Transverse colon (tissue), 4 donors: ENCODE data around the gene RAP1GAP2. TPM values are rescaled to one million over a fixed set of nuclear protein-coding genes. Genes with fewer than 3 reads are reported as not detected.

ENCODE experiments used
- DNase-seq: peaks from one replicate; pipeline ENCODE4 v3.0.0-alpha.2; 2019
- H3K27ac ChIP-seq, 4 donors: fragments of 200-600 bp; sonication (generic); 2 replicates each; pipeline ENCODE4 v1.5.1; 2016 to 2018; ENCODE audit warnings: inconsistent platforms in 4 of 4
- H3K27me3 ChIP-seq: fragments of 200-600 bp; sonication (generic); 2 replicates; pipeline ENCODE4 v1.5.1; 2017; ENCODE audit warnings: inconsistent platforms
- H3K36me3 ChIP-seq, 4 donors: fragments of 200-600 bp; sonication (generic); 2 replicates each; pipeline ENCODE4 v1.5.1; 2017 to 2019; ENCODE audit warnings: inconsistent platforms in 4 of 4
- H3K4me1 ChIP-seq, 4 donors: fragments of 200-600 bp; sonication (generic); 2 replicates each; pipeline ENCODE4 v1.5.1; 2017 to 2020; ENCODE audit warnings: inconsistent platforms in 4 of 4
- H3K4me3 ChIP-seq, 4 donors: fragments of 200-600 bp; sonication (generic); 1 replicate in 1 of 4; 2 replicates in 3 of 4; pipeline versions ENCODE4 v1.5.1 to v1.6.1; 2017 to 2019; ENCODE audit warnings: inconsistent platforms in 4 of 4
- H3K9me3 ChIP-seq, 2 donors: fragments of 200-600 bp; sonication (generic); 2 replicates each; pipeline ENCODE4 v1.5.1; 2017 to 2019; ENCODE audit warnings: inconsistent platforms in 2 of 2
- EP300 ChIP-seq: sonication (generic); formaldehyde crosslinking; IDR thresholded peaks from one replicate; pipeline ENCODE4 v1.6.1; 2017; ENCODE audit warnings: antibody characterized with exemption, low read depth
- POLR2A ChIP-seq: fragments of 450-650 bp; IDR thresholded peaks from one replicate; pipeline ENCODE4 v1.6.1; 2016; ENCODE audit warnings: antibody characterized with exemption, mild to moderate bottlenecking, moderate library complexity
- POLR2AphosphoS5 ChIP-seq, 3 donors: sonication (generic); formaldehyde crosslinking; IDR thresholded peaks; one replicate each; pipeline ENCODE4 v1.6.1; 2016; ENCODE audit warnings: antibody characterized with exemption in 3 of 3
- WGBS, 2 donors: methylation state at CpG; one replicate each; pipeline ENCODE4 v1.1.5; 2018; ENCODE audit warnings: low coverage in 1 of 2; 5-methylcytosine and 5-hydroxymethylcytosine counted together
- in situ Hi-C, 4 donors: fragments of 200-750 bp; cut with MboI; loops; one replicate each; pipeline versions ENCODE4 v1.15.0 to v1.15.1; 2017; ENCODE audit warnings: low sequenced_read_pairs in 3 of 4, low pct_ligation_motif_present in 1 of 4, low pct_unique_long_range_greater_than_20kb in 1 of 4
- intact Hi-C: fragments of 100-400 bp; cut with DNase I; formaldehyde crosslinking; loops from one replicate; pipeline ENCODE4 v1.15.1; 2023; ENCODE audit warnings: low total_unique reads
- total RNA-seq, 4 donors: library from RNA; depleted of rRNA; stranded (reverse); fragments of >200 nt; gene quantifications; one replicate each; pipeline ENCODE4 v1.1.0, GENCODE V29; 2016
- TF ChIP-seq, protein P1 (sequence below), 5 experiments: fragments of 200-600 bp in 3 of 5; fragments of 450-650 bp in 2 of 5; sonication (generic) in 3 of 5; IDR thresholded peaks; 1 replicate in 2 of 5; 2 replicates in 3 of 5; pipeline ENCODE4 v1.5.1; 2016 to 2017; ENCODE audit warnings: antibody characterized with exemption in 5 of 5, inconsistent platforms in 3 of 5, mild to moderate bottlenecking in 2 of 5, moderate library complexity in 1 of 5

RAP1GAP2 gene
- total RNA-seq, 4 donors from 2014 or later, result 23.0 to 39.6 (median 33.9) TPM

DNA sequence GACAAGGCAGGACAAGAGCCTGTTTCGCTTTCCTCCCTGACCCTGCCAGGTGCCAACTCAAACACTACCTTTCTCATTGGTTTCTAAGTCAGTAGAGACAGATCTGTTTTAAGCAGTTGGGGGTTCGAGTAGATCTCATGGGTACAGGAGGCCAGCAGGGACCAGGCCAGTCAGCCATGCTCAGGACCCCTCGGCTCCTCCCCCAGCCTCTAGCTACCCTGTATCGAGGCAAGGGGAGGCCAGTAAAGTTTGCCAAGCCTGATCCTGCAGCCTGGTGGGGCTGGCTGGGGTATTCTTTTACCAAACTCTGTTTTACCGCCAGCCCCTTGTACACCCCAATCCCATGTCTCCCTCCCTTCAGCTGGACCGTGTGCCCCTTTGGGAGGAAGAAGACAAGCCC, 240.6 kb downstream of the RAP1GAP2 start:
- DNase-seq, result no peak
- WGBS, 2 donors, result 86 to 100% methylated on average over 1 to 6 of the region's 6 CpGs
- in situ Hi-C loops, result loop anchor here in 3 of 4 donors (25.0 kb wide), 1 partner anchor 601 kb away; the partner anchor contains the start of genes CTNS (in 3 of the 3) and SHPK (in 3 of the 3)
- no peak for TF ChIP-seq POLR2A
- no peak for TF ChIP-seq EP300
- no peak for TF ChIP-seq POLR2AphosphoS5 (IDR thresholded peaks at IDR 0.05)
- TF ChIP-seq, protein P1, sequence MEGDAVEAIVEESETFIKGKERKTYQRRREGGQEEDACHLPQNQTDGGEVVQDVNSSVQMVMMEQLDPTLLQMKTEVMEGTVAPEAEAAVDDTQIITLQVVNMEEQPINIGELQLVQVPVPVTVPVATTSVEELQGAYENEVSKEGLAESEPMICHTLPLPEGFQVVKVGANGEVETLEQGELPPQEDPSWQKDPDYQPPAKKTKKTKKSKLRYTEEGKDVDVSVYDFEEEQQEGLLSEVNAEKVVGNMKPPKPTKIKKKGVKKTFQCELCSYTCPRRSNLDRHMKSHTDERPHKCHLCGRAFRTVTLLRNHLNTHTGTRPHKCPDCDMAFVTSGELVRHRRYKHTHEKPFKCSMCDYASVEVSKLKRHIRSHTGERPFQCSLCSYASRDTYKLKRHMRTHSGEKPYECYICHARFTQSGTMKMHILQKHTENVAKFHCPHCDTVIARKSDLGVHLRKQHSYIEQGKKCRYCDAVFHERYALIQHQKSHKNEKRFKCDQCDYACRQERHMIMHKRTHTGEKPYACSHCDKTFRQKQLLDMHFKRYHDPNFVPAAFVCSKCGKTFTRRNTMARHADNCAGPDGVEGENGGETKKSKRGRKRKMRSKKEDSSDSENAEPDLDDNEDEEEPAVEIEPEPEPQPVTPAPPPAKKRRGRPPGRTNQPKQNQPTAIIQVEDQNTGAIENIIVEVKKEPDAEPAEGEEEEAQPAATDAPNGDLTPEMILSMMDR (IDR thresholded peaks at IDR 0.05), result no peak
- H3K36me3 ChIP-seq, result no peaks in the 10 kb centered on the region
- no peak overlapping the region for H3K4me3 ChIP-seq
- H3K4me1 ChIP-seq, result no peaks in the 10 kb centered on the region
- no peaks in the 10 kb centered on the region for H3K9me3 ChIP-seq
- H3K27me3 ChIP-seq, result peaks cover 2% of the 10 kb centered on the region
- intact Hi-C loops, result no loop called here
- H3K27ac ChIP-seq, result no peak overlapping the region

DNA sequence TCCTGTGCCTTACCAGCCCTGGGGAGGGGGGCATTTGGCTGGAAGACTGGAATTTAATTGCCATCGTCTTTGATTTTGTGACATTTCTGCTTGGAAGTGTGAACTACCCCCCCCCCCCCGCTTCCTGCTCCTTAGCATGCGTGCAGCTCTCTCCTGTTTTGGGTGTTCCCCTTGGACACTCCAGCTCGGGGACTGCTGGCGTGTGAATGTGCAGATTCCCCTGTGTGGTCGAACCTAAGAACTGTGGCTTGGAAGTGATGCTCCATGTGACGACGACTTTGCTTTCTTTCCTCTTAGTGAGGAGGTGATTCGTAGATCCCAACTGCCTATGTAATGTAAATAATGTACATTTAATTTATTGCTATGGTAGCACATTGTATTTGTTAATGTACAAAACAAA, 241.0 kb downstream of the RAP1GAP2 start:
- 61 to 67% methylated on average over 1 to 7 of the region's 9 CpGs for WGBS, 2 donors
- H3K9me3 ChIP-seq, result no peaks in the 10 kb centered on the region
- no peaks in the 10 kb centered on the region for H3K4me1 ChIP-seq
- no peak overlapping the region for H3K4me3 ChIP-seq
- no peak overlapping the region for H3K27ac ChIP-seq
- intact Hi-C loops (no loop called here), in situ Hi-C loops (loop anchor here in 3 of 4 donors (25.0 kb wide), 1 partner anchor 600 kb away; the partner anchor contains the start of genes CTNS (in 3 of the 3) and SHPK (in 3 of the 3))
- peaks cover 2% of the 10 kb centered on the region for H3K27me3 ChIP-seq
- H3K36me3 ChIP-seq, result no peaks in the 10 kb centered on the region
- TF ChIP-seq EP300 (no peak), POLR2AphosphoS5 (IDR thresholded peaks at IDR 0.05) (no peak), POLR2A (no peak)
- TF ChIP-seq, protein P1 (IDR thresholded peaks at IDR 0.05), result no peak
- no peak for DNase-seq

DNA sequence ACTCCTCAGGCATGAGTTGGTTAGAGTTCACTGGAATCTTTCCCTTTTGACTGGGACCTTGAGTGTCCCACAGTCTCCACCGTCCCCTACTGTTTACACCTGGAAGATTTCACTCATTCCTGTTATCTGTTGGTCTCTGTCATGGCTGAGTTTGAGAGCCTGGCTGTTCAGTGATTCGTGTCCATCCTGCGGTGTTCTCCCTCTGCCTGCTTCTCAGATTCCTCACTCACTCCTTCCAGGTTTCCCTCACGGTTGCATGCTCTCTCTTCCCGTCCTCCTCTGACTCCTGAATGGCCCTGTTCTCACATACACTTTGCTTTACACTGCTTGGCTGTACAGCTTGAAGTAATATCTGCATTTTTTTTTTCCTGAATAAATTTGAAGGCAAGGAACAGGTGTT, 242.7 kb downstream of the RAP1GAP2 start:
- Histone ChIP-seq H3K4me1 (no peaks in the 10 kb centered on the region), H3K36me3 (no peaks in the 10 kb centered on the region), H3K27ac (no peak overlapping the region), H3K9me3 (peaks cover 0 to 3% of the 10 kb centered on the region in 2 donors), H3K27me3 (peaks cover 2% of the 10 kb centered on the region), H3K4me3 (no peak overlapping the region)
- DNase-seq, result no peak
- intact Hi-C loops (no loop called here), in situ Hi-C loops (loop anchor here in 3 of 4 donors (25.0 kb wide), 1 partner anchor 598 kb away; the partner anchor contains the start of genes CTNS (in 3 of the 3) and SHPK (in 3 of the 3))
- WGBS, 2 donors, result 41 to 62% methylated on average over 5 of the region's 5 CpGs
- TF ChIP-seq POLR2A (no peak), POLR2AphosphoS5 (IDR thresholded peaks at IDR 0.05) (no peak), EP300 (no peak)
- TF ChIP-seq, protein P1 (IDR thresholded peaks at IDR 0.05), result no peak

DNA sequence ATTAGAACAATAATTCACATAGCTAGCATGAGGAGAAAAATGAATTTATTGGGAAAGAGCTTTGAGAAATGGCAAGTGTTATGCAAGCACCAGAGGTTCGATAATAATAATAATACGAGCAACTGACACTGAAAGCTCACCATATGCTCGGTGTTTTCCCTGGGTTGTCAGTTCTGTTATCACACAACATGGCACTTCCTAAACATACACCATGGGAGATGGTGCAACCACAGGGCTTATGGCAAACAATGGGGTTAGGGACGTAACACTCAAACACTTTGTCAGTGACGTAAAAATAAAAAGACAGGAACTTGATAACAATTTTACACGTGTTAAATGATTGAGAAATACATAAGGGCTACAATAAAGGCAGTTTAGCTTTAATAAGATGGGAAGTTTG, 243.5 kb downstream of the RAP1GAP2 start:
- TF ChIP-seq POLR2A (no peak), POLR2AphosphoS5 (IDR thresholded peaks at IDR 0.05) (no peak), EP300 (no peak)
- TF ChIP-seq, protein P1 (IDR thresholded peaks at IDR 0.05), result no peak
- DNase-seq, result no peak
- in situ Hi-C loops, result loop anchor here in 3 of 4 donors (25.0 kb wide), 1 partner anchor 598 kb away; the partner anchor contains the start of genes CTNS (in 3 of the 3) and SHPK (in 3 of the 3)
- no peak overlapping the region for H3K4me3 ChIP-seq
- H3K27ac ChIP-seq, result no peak overlapping the region
- H3K9me3 ChIP-seq, result peaks cover 0 to 5% of the 10 kb centered on the region in 2 donors
- H3K4me1 ChIP-seq, result no peaks in the 10 kb centered on the region
- H3K36me3 ChIP-seq, result no peaks in the 10 kb centered on the region
- peaks cover 2% of the 10 kb centered on the region for H3K27me3 ChIP-seq
- intact Hi-C loops, result no loop called here
- WGBS, 2 donors, result 33 to 52% methylated on average over 6 of the region's 6 CpGs
